Measurements from ENCODE around the gene SETDB1.
A peak's percentile ranks its signal among the peaks of the same experiment; 100 is the strongest.

SETDB1 gene

DNA sequence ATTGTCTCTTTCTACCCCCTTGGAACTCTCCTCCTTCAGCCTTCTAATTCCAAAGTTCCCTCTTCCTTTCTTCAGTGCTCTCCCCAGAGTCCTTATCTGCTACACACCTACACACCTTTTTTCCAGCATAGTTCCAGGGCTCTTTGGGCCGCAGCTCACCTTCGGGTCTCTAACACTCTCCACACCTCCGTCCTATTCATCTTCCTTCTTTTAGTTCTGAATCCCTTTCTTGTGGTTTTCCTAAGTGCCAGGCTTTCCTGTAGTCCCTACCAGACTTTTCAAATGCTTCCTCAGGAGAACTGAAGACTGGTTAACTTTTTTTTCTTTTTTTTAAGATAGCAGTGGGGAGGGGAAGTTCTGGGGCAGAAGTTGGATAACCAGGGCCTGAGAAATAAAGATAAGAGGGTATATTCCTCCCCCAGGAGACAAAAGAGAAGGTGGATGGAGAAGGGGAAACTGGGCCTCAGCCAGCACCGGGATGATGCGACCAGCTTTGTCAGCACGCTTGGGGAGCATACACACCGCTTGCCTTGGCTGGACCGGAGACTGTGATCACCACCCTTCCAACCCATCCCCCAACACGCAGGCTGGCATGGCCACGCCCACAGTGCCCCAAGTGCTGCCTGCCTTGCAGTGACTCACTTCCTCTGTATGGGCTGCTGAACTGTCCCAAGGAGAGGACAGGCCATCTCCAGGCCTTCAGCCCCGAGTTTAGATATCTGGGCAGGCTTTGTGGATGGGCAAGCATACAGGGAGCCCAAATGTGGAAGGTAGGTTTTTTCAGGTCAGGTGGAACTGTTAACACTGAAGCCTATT is 50.9 kb downstream of the SETDB1 start:
- DNase-seq: peak; percentile 62 to 72

DNA sequence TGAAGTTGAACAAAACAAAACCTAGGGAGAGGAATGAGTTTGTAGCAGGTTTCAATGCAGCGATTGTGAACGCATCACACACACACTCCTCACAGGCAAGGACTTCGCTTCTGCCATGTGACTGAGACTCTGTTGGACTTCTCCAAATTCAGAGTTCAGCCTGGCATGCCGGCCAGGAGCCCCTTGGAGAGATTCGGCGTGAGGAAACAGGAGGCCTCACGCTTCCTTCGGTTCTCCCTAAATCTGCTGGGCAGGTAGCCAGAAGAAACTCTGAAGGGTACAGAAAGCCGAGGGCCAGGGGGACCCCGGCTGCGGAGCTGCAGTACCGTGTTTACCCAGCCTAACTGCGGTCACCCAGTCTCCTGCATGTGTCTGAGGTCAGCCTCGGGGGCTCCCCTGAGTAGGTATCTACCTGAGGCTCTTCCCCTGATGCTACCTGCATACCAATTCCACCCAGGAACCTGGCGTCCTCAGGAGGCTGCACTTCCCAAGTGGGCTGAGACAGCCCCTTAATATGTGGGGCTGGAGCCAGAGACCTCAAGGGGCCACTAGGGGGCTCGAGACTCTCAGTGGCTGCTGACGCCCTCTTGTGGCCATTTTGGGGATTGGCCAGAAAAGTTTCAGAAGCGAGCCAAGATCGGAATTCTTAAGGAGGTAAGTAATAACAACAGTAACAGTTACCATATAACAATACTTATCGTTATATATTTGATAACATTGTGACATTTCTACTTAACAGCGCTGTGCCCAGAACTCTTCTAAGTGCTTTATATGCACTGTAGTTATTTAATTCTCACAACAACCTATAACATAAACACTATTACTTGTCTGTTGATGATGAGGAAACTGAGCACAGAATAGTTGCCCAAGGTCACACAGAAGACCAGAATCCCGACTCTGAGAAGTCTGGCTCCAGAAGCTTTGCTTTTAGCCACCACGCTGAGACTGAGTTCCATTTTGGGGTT is 53.2 kb downstream of the SETDB1 start:
- peak; percentile 81 for DNase-seq

GRCh38 chr1:150981177-150981804 is 55.1 kb downstream of the SETDB1 start:
- no peak for DNase-seq

DNA sequence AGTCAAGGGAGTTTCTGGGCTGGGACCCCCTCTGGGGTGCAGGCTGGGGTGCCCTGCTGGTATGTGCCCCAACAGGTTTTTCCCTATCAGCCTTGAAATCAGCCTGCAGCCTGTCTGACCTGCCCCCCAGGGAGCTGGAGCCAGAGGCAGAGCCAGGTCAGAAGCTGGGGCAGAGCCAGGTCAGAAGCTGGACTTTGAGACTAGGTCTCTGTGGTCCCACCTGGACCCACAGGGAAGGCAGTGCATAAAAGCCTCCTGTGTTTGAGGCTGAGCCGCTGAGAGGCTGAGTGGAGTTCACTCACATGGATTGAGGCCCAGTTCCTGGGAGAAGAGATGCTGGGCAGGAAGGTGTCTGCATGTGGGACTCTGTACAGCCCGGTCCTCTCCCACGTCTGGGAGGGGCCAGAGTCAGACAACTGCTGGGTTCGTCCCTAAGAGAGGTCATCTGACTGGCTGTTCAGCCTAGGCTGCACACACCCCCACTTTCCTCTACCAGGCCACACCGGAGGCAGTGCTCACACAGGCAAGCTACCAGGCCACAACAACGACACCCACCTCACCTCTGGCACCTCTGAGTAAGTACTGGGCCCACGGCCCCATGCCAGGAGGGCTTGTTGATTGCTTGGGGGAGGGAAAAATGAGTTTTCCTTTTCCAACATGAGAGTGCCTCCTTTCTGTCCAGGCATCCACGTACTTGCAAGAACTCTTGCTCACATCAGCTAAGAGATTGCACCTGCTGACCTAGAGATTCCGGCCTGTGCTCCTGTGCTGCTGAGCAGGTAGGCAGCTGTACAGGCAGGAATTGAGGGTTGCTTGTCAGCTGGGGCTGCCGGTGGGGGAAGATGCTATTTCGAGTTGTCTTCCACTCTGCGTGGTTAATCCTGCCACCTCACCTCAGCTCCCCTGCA is 55.9 kb downstream of the SETDB1 start, which contains the start of gene ANXA9:
Gene ANXA9 (plus strand): TSS at position 488 of the 908 bp plus-strand sequence. CDS start 814 bp downstream, outside the sequence.
- no peak for DNase-seq

- DNase-seq: no peak
Measured at GRCh38 chr1:150985179-150985825, 59.1 kb downstream of the SETDB1 start.

GRCh38 chr1:150987924-150988323 is 61.8 kb downstream of the SETDB1 start:
- no peak for DNase-seq

DNA sequence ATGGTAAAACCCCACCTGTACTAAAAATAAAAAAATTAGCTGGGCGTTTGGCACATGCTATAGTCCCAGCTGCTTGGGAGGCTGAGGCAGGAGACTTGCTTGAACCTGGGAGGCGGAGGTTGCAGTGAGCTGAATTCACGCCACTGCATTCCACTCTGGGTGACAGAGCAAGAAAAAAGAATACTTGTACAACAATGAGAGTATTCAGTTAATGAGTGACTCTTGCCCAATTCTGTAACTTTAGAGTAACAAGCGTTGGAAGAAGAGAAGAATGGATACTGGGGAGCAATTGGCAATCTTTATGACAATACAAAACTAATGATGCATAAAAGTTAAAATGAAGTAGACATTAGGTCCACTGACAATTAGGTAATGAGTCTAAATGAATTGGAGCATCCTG is 66.5 kb downstream of the SETDB1 start:
- DNase-seq: no peak

DNA sequence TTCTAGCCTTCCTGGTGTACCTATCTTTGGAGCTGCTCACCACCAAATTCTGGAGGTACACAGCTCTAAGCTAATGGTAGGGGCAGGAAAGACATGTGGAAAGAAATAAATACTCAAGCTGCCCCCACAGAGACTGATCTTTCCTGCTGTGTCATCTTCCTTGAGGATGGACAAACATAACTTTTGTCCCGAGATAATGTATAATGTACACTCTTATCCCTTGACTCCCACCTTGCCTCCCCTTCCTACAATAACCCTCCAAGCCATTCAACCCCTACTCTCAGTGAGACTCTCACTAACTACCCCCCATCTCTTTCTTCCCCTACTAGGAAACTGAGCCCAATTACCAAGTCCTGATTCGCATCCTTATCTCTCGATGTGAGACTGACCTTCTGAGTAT is 68.1 kb downstream of the SETDB1 start:
- no peak for DNase-seq

GRCh38 chr1:150995460-150995859 is 69.3 kb downstream of the SETDB1 start:
- DNase-seq: no peak

- no peak for DNase-seq
Measured at GRCh38 chr1:150995896-150996295, 69.7 kb downstream of the SETDB1 start.

GRCh38 chr1:150997126-150997872 is 71.1 kb downstream of the SETDB1 start:
- no peak for DNase-seq

GRCh38 chr1:150997949-150998348 is 71.8 kb downstream of the SETDB1 start:
- DNase-seq: no peak

- peak in 1 of 2 experiments; percentile 19 for DNase-seq
Measured at GRCh38 chr1:150999051-150999674, 73.0 kb downstream of the SETDB1 start.

GRCh38 chr1:150999926-151000325 is 73.8 kb downstream of the SETDB1 start:
- DNase-seq: no peak

GRCh38 chr1:151000408-151000807 is 74.2 kb downstream of the SETDB1 start:
- no peak for DNase-seq

GRCh38 chr1:151001602-151002001 is 75.4 kb downstream of the SETDB1 start:
- no peak for DNase-seq

DNA sequence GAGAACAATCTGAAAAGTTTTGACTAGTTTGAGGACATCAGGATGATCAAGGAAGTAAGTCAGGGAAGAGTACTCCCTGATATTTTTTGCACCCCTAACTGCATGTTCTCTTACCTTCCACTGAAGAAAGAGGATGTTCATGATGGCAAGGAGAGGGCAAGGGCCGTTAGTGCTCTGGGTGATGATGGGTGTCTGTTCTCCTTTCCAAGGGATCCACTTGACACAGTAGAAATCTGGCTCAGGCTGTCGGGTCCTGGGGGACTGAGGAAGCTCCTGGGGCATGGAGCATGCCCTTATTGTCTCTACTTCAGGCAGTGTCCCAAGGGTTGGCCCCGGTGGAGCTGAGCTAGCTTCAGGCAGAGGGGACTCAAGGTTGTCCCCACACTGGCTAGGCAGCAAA is 75.9 kb downstream of the SETDB1 start:
- no peak for DNase-seq

DNA sequence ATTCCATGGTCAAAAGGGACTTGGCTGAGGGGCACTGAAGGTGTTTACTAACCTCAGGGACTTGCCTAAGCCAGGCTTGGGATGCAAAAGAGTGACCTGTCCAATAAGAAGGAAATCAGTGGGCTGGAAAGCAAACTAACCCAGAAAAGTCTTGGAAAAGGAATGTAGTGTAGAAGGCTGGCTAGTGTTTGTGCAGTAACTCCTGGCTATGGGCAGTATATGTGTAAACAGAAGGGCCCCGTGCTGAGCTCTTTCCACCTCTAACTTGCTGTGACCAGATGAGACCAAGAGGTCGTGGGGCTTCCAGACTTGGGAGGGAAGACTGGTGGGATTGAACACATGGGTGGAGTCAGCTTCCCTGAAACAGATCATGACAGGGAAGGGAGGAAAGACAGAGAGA is 76.4 kb downstream of the SETDB1 start:
- no peak for DNase-seq

GRCh38 chr1:151003180-151003579 is 77.0 kb downstream of the SETDB1 start:
- DNase-seq: no peak

- DNase-seq: no peak
Measured at GRCh38 chr1:151005729-151006319, 79.7 kb downstream of the SETDB1 start.
